Keratinocyte (primary cell): ENCODE measurements around the gene SMCHD1. TPM values are rescaled to one million over a fixed set of nuclear protein-coding genes. Genes with fewer than 3 reads are reported as not detected.

Experiments used
- DNase-seq: peaks from one replicate; pipeline ENCODE4 v3.0.0-alpha.2; 2011; ENCODE audit warnings: low read depth, missing footprints, low spot score
- FAIRE-seq: peaks from 2 replicates; lab custom pipeline; 2011; peaks lifted over from hg19 to GRCh38; lab: Jason Lieb, UNC
- H2AFZ ChIP-seq: 2 replicates; pipeline ENCODE4 v1.6.0; 2012; ENCODE audit warnings: low read length, control low read depth, inconsistent platforms; ENCODE audit not compliant: control insufficient read depth
- H3K27ac ChIP-seq: 2 replicates; pipeline ENCODE4 v1.5.1; 2011; ENCODE audit warnings: low read length; ENCODE audit not compliant: control insufficient read depth, insufficient read depth
- H3K27me3 ChIP-seq: 3 replicates; pipeline ENCODE4 v1.6.0; 2011; ENCODE audit warnings: low read length; ENCODE audit not compliant: control insufficient read depth, insufficient read depth; ENCODE audit errors: extremely low read depth
- H3K36me3 ChIP-seq, 2 experiments: 2 replicates in 1 of 2; 3 replicates in 1 of 2; pipeline ENCODE4 v1.5.1; 2011; ENCODE audit warnings: low read length in 2 of 2, mild to moderate bottlenecking in 1 of 2; ENCODE audit not compliant: control insufficient read depth in 2 of 2, insufficient read depth in 2 of 2; ENCODE audit errors: extremely low read depth in 1 of 2
- H3K4me1 ChIP-seq: 3 replicates; pipeline ENCODE4 v1.5.1; 2011; ENCODE audit warnings: low read length; ENCODE audit not compliant: control insufficient read depth, insufficient read depth; ENCODE audit errors: extremely low read depth
- H3K4me2 ChIP-seq: 3 replicates; pipeline ENCODE4 v1.6.0; 2011; ENCODE audit warnings: low read depth, low read length; ENCODE audit not compliant: control insufficient read depth, insufficient read depth; ENCODE audit errors: extremely low read depth
- H3K4me3 ChIP-seq, 3 experiments: fragments of 200-600 bp in 1 of 3; sonication (generic) in 1 of 3; 2 replicates in 2 of 3; 3 replicates in 1 of 3; pipeline ENCODE4 v1.5.1; 2011 to 2016; ENCODE audit warnings: low read length in 3 of 3, mild to moderate bottlenecking in 3 of 3, control low read depth in 2 of 3, inconsistent platforms in 1 of 3, low read depth in 1 of 3, mixed read lengths in 1 of 3, mixed run types in 1 of 3, moderate library complexity in 1 of 3; ENCODE audit not compliant: control insufficient read depth in 2 of 3, insufficient read depth in 2 of 3; ENCODE audit errors: extremely low read depth in 1 of 3
- H3K79me2 ChIP-seq: 2 replicates; pipeline ENCODE4 v1.6.0; 2012; ENCODE audit warnings: low read length; ENCODE audit not compliant: control insufficient read depth, insufficient read depth
- H3K9ac ChIP-seq: 3 replicates; pipeline ENCODE4 v1.6.0; 2011; ENCODE audit warnings: low read length; ENCODE audit not compliant: control insufficient read depth, insufficient read depth; ENCODE audit errors: extremely low read depth
- H3K9me1 ChIP-seq: 3 replicates; pipeline ENCODE4 v1.6.0; 2011; ENCODE audit warnings: low read length; ENCODE audit not compliant: control insufficient read depth, insufficient read depth; ENCODE audit errors: extremely low read depth
- H3K9me3 ChIP-seq: 2 replicates; pipeline ENCODE4 v1.5.1; 2012; ENCODE audit warnings: low read depth, low read length; ENCODE audit not compliant: control insufficient read depth
- H4K20me1 ChIP-seq: 3 replicates; pipeline ENCODE4 v1.6.0; 2011; ENCODE audit warnings: low read length; ENCODE audit not compliant: control insufficient read depth, insufficient read depth; ENCODE audit errors: extremely low read depth
- EZH2 ChIP-seq: IDR thresholded peaks from one replicate; pipeline ENCODE4 v1.6.1; 2012; ENCODE audit warnings: inconsistent platforms, mild to moderate bottlenecking, low read length, moderate library complexity
- dilution Hi-C: fragments of 300-500 bp; cut with MboI; formaldehyde crosslinking; loops from one replicate; pipeline ENCODE4 v1.7.0; 2020; ENCODE audit warnings: low sequenced_read_pairs; ENCODE audit not compliant: extremely low pct_ligation_motif_present
- polyA plus RNA-seq, 5 experiments: library from polyadenylated mRNA; depleted of rRNA in 3 of 5; stranded (reverse) in 3 of 5; stranded (forward) in 1 of 5; unstranded in 1 of 5; fragments of >200 nt; gene quantifications; 1 replicate in 1 of 5; 2 replicates in 3 of 5; 3 replicates in 1 of 5; pipeline versions ENCODE4 v1.2.1 to v1.2.3, GENCODE V29; 2011 to 2012; ENCODE audit warnings: missing spikeins in 2 of 5, low read depth in 1 of 5, low replicate concordance in 1 of 5
- TF ChIP-seq, protein P1 (sequence below), 3 experiments: IDR thresholded peaks in 1 of 3; conservative IDR thresholded peaks in 1 of 3; optimal IDR thresholded peaks in 1 of 3; 2 replicates in 2 of 3; 3 replicates in 1 of 3; pipeline versions ENCODE3 to v1.5.1; 2011; ENCODE audit warnings: low read length in 3 of 3, mild to moderate bottlenecking in 3 of 3, moderate library complexity in 2 of 3, control low read depth in 1 of 3, inconsistent platforms in 1 of 3; ENCODE audit not compliant: insufficient read depth in 2 of 3; ENCODE audit errors: extremely low read depth in 1 of 3

The SMCHD1 gene
- polyA plus RNA-seq, 1 donor (not counting 4 experiments of a cell fraction or from before 2014, with no cell fraction given): 18.5 TPM

DNA sequence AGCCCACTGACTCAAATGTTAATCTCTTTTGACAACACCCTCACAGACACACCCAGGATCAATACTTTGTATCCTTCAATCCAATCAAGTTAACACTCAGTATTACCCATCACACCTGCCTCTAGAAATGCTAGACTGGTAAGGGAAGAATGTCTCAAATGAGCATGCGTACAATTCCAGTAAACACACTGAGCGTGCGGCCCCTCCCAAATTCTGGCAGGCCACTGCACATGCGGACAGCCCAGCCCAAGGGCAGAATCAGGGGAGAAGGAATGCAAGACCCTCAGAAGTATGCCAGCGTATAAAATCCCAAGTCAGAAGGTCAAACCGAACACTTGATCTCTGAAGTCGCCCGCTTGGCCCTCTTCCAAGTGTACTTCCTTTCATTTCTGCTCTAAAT, 183.7 kb downstream of the SMCHD1 start:
- Histone ChIP-seq H3K4me2 (no peak overlapping the region), H3K4me3 (no peak overlapping the region), H3K36me3 (no peaks in the 10 kb centered on the region), H3K27me3 (peaks cover 7% of the 10 kb centered on the region), H2AFZ (no peak overlapping the region), H3K9ac (no peak overlapping the region), H3K9me1 (no peaks in the 10 kb centered on the region), H4K20me1 (no peaks in the 10 kb centered on the region), H3K79me2 (no peaks in the 10 kb centered on the region), H3K27ac (no peak overlapping the region), H3K9me3 (no peaks in the 10 kb centered on the region), H3K4me1 (no peaks in the 10 kb centered on the region)
- TF ChIP-seq EZH2: no peak
- TF ChIP-seq, protein P1, sequence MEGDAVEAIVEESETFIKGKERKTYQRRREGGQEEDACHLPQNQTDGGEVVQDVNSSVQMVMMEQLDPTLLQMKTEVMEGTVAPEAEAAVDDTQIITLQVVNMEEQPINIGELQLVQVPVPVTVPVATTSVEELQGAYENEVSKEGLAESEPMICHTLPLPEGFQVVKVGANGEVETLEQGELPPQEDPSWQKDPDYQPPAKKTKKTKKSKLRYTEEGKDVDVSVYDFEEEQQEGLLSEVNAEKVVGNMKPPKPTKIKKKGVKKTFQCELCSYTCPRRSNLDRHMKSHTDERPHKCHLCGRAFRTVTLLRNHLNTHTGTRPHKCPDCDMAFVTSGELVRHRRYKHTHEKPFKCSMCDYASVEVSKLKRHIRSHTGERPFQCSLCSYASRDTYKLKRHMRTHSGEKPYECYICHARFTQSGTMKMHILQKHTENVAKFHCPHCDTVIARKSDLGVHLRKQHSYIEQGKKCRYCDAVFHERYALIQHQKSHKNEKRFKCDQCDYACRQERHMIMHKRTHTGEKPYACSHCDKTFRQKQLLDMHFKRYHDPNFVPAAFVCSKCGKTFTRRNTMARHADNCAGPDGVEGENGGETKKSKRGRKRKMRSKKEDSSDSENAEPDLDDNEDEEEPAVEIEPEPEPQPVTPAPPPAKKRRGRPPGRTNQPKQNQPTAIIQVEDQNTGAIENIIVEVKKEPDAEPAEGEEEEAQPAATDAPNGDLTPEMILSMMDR (optimal IDR thresholded peaks at IDR 0.05 in 1 of 3, IDR thresholded peaks at IDR 0.05 in 1 of 3, conservative IDR thresholded peaks at IDR 0.05 in 1 of 3; ENCODE audit: extremely low read depth in 1 of 3, insufficient read depth in 2 of 3, low read length in 3 of 3): no peak
- dilution Hi-C loops: no loop called here
- no peak for DNase-seq
- no peak for FAIRE-seq

DNA sequence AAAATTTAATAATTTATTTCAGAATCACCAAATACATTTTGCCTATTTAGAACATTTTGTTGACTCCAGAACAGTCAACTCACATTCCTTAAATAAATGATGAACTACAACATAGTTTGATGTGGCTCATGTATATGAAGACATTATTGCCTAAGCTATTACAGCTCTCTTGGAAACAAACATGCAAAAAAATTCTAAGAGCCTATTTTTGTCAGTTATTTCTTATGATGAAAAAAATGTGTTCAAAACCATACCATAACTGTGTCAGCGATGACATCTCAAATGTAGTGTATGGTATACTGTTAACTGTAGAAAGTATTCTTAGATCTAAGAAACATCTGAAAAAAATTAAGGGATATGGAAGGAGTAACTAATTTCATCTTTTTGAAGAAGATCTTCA, 185.0 kb downstream of the SMCHD1 start:
- no peak overlapping the region for H2AFZ ChIP-seq
- TF ChIP-seq EZH2: no peak
- TF ChIP-seq, protein P1 (optimal IDR thresholded peaks at IDR 0.05 in 1 of 3, IDR thresholded peaks at IDR 0.05 in 1 of 3, conservative IDR thresholded peaks at IDR 0.05 in 1 of 3; ENCODE audit: extremely low read depth in 1 of 3, insufficient read depth in 2 of 3, low read length in 3 of 3): no peak

More for the DNA sequence above, 185.0 kb downstream of the SMCHD1 start:
- no peak for FAIRE-seq
- no peak for DNase-seq
- H3K27me3 ChIP-seq: peaks cover 13% of the 10 kb centered on the region
- no peaks in the 10 kb centered on the region for H3K36me3 ChIP-seq
- H4K20me1 ChIP-seq: no peaks in the 10 kb centered on the region
- no peak overlapping the region for H3K9ac ChIP-seq
- H3K4me1 ChIP-seq: no peaks in the 10 kb centered on the region
- no peak overlapping the region for H3K4me3 ChIP-seq
- no peaks in the 10 kb centered on the region for H3K9me1 ChIP-seq
- no peaks in the 10 kb centered on the region for H3K9me3 ChIP-seq
- H3K79me2 ChIP-seq: no peaks in the 10 kb centered on the region
- no peak overlapping the region for H3K27ac ChIP-seq
- H3K4me2 ChIP-seq: no peak overlapping the region
- dilution Hi-C loops: no loop called here
